ENCODE measurements around the gene MOB3B. TPM values are rescaled to one million over a fixed set of nuclear protein-coding genes. Genes with fewer than 3 reads are reported as not detected.

MOB3B gene
- total and polyA plus RNA-seq, 10 of the 15 experiments (the other 5 are each of a cell fraction or from before 2014, with no cell fraction given): 0.44 to 2.7 (median 0.91) TPM

GRCh38 chr9:27470291-27470856, 59.2 kb downstream of the MOB3B start (continued):
- TF ChIP-seq ZNF592 (IDR thresholded peaks at IDR 0.05): no peak

GRCh38 chr9:27469550-27469949, 60.1 kb downstream of the MOB3B start:
- TF ChIP-seq SKIL (IDR thresholded peaks at IDR 0.05; ENCODE audit: low read depth, poor library complexity, severe bottlenecking) (no peak), KLF5 (IDR thresholded peaks at IDR 0.05; ENCODE audit: partially characterized antibody) (no peak), LARP7 (IDR thresholded peaks at IDR 0.05) (no peak)
- CTCF ChIA-PET: interaction anchor here (0.6 kb wide), 1 partner anchor 731 kb away, joined by 3 read pairs; no protein-coding TSS in a partner anchor
- intact Hi-C loops (cut with micrococcal nuclease; ENCODE audit: unreplicated experiment) (no loop called here), in situ Hi-C loops (cut with MboI) (no loop called here)
- Histone ChIP-seq H3K36me3 (ENCODE audit: control insufficient read depth in 2 of 2, insufficient read depth in 2 of 2, low read length in 1 of 2) (no peaks in the 10 kb centered on the region), H3K27ac (ENCODE audit: control insufficient read depth, insufficient read depth) (no peak overlapping the region), H3K27me3 (replicated peaks in 1 of 2; ENCODE audit: control insufficient read depth in 2 of 2, insufficient read depth in 2 of 2, low read length in 1 of 2) (no peaks in the 10 kb centered on the region), H3K9ac (ENCODE audit: control insufficient read depth, insufficient read depth, low read length) (no peak overlapping the region), H3K4me1 (ENCODE audit: control insufficient read depth, insufficient read depth, low read length) (no peaks in the 10 kb centered on the region), H3K4me3 (no peak overlapping the region), H4K20me1 (ENCODE audit: control insufficient read depth, insufficient read depth) (no peaks in the 10 kb centered on the region), H3K79me2 (ENCODE audit: control insufficient read depth, insufficient read depth, low read length) (no peaks in the 10 kb centered on the region), H3K4me2 (ENCODE audit: control insufficient read depth, insufficient read depth) (no peak overlapping the region), H3K9me3 (replicated peaks; ENCODE audit: control insufficient read depth, insufficient read depth, low read length) (no peaks in the 10 kb centered on the region), H2AFZ (ENCODE audit: control insufficient read depth, low read depth, low read length) (no peak overlapping the region)
- ATAC-seq: no peak
- no peak for DNase-seq (ENCODE audit: low read depth, low spot score)
- POLR2A ChIA-PET: no interaction called here
- 87% methylated on average over 3 of the region's 3 CpGs for WGBS (ENCODE audit: insufficient coverage, insufficient replicate concordance, low lambda C conversion rate, missing lambda C conversion rate)
- no peak for FAIRE-seq
- RAD21 ChIA-PET (ENCODE audit: unreplicated experiment): no interaction called here
- SMC1A ChIA-PET (ENCODE audit: uncharacterized antibody, unreplicated experiment): interaction anchor here (1.5 kb wide), 1 partner anchor 8 kb away, joined by 9 read pairs; no protein-coding TSS in a partner anchor
- BruUV-seq (replicated peaks): no TSS peak

Data from GM12878 (cell line).